HG03571 (cell line): ENCODE results near the gene TRABD2A.
A peak's percentile ranks its signal among the peaks of the same experiment; 100 is the strongest.
"Not testable (repeated sequence)": the region's sequence is repeated elsewhere in the genome, so short reads cannot be mapped to it uniquely, and the experiment has no call there.

Source experiments
- ATAC-seq: cut with Tn5 transposase; IDR thresholded peaks from one replicate; pipeline ENCODE4 v1.9.1; 2021; ENCODE audit not compliant: unreplicated experiment

TRABD2A gene

GRCh38 chr2:84882414-84882738, 1.5 kb upstream of the TRABD2A start:
- ATAC-seq, result no peak

- ATAC-seq, result peak; percentile 58
These were observed 913 bp upstream of the TRABD2A start for GRCh38 chr2:84881581-84882413.

- no peak for ATAC-seq
These were observed 564 bp downstream of the TRABD2A start for GRCh38 chr2:84880395-84880644.

GRCh38 chr2:84879584-84880394, 1.1 kb downstream of the TRABD2A start:
- ATAC-seq, result peak; percentile 71

GRCh38 chr2:84878896-84879583, 1.8 kb downstream of the TRABD2A start:
- ATAC-seq, result no peak

GRCh38 chr2:84878459-84878858, 2.4 kb downstream of the TRABD2A start:
- ATAC-seq, result no peak

GRCh38 chr2:84876369-84876768, 4.5 kb downstream of the TRABD2A start:
- no peak for ATAC-seq

- not testable (repeated sequence) for ATAC-seq
These were observed 5.3 kb downstream of the TRABD2A start for GRCh38 chr2:84875619-84876018.

- ATAC-seq, result no peak
These were observed 5.7 kb downstream of the TRABD2A start for GRCh38 chr2:84875213-84875560.

GRCh38 chr2:84874381-84875212, 6.3 kb downstream of the TRABD2A start:
- ATAC-seq, result no peak

- no peak for ATAC-seq
These were observed 7.5 kb downstream of the TRABD2A start for GRCh38 chr2:84873350-84873749.

GRCh38 chr2:84872691-84873090, 8.2 kb downstream of the TRABD2A start:
- ATAC-seq, result not testable (repeated sequence)

- no peak for ATAC-seq
These were observed 10.6 kb downstream of the TRABD2A start for GRCh38 chr2:84870306-84870705.

GRCh38 chr2:84868327-84868726, 12.6 kb downstream of the TRABD2A start:
- ATAC-seq, result not testable (repeated sequence)

- ATAC-seq, result no peak
These were observed 14.8 kb downstream of the TRABD2A start for GRCh38 chr2:84866122-84866521.

- no peak for ATAC-seq
These were observed 15.6 kb downstream of the TRABD2A start for GRCh38 chr2:84865181-84865783.

- no peak for ATAC-seq
These were observed 18.9 kb downstream of the TRABD2A start for GRCh38 chr2:84862006-84862405.

- ATAC-seq, result no peak
These were observed 19.3 kb downstream of the TRABD2A start for GRCh38 chr2:84861539-84861938.

- no peak for ATAC-seq
These were observed 21.9 kb downstream of the TRABD2A start for GRCh38 chr2:84858937-84859336.

- ATAC-seq, result no peak
These were observed 22.8 kb downstream of the TRABD2A start for GRCh38 chr2:84858123-84858522.

GRCh38 chr2:84857566-84857965, 23.3 kb downstream of the TRABD2A start:
- no peak for ATAC-seq
